ENCODE measurements around the gene CPA5.

Gene CPA5

GRCh38 chr7:130333832-130334231, 10.8 kb upstream of the CPA5 start:
- no peak for DNase-seq

GRCh38 chr7:130334274-130334673, 10.3 kb upstream of the CPA5 start:
- DNase-seq: no peak

- DNase-seq: no peak
Observed at GRCh38 chr7:130337410-130337971, 7.1 kb upstream of the CPA5 start.

GRCh38 chr7:130338233-130338632, 6.4 kb upstream of the CPA5 start:
- no peak for DNase-seq

GRCh38 chr7:130341882-130342281, 2.7 kb upstream of the CPA5 start:
- no peak for DNase-seq

- DNase-seq: no peak
Observed at GRCh38 chr7:130342701-130343380, 1.8 kb upstream of the CPA5 start.

- DNase-seq: no peak
Observed at GRCh38 chr7:130345136-130345535, 520 bp downstream of the CPA5 start.

GRCh38 chr7:130345725-130346124, 1.1 kb downstream of the CPA5 start:
- no peak for DNase-seq

- no peak for DNase-seq
Observed at GRCh38 chr7:130346177-130346905, 1.7 kb downstream of the CPA5 start.

GRCh38 chr7:130346941-130347340, 2.3 kb downstream of the CPA5 start:
- no peak for DNase-seq

GRCh38 chr7:130349911-130350782, 5.5 kb downstream of the CPA5 start:
- DNase-seq: no peak

- DNase-seq: no peak
Observed at GRCh38 chr7:130350945-130351790, 6.6 kb downstream of the CPA5 start.

- DNase-seq: no peak
Observed at GRCh38 chr7:130351791-130352090, 7.1 kb downstream of the CPA5 start.

GRCh38 chr7:130352194-130353074, 7.8 kb downstream of the CPA5 start:
- DNase-seq: no peak

GRCh38 chr7:130353196-130353595, 8.6 kb downstream of the CPA5 start:
- no peak for DNase-seq

- DNase-seq: no peak
Observed at GRCh38 chr7:130356121-130356875, 11.7 kb downstream of the CPA5 start.

- DNase-seq: no peak
Observed at GRCh38 chr7:130356876-130357611, 12.4 kb downstream of the CPA5 start.

GRCh38 chr7:130358471-130358870, 13.9 kb downstream of the CPA5 start:
- DNase-seq: no peak

- DNase-seq: no peak
Observed at GRCh38 chr7:130359276-130359857, 14.8 kb downstream of the CPA5 start.

- no peak for DNase-seq
Observed at GRCh38 chr7:130360518-130360917, 15.9 kb downstream of the CPA5 start.

Data from CD4-positive, alpha-beta T cell treated with Interleukin-15 for 1 hour (primary cell).